DMS153 treated with DMSO at 0.1 percent for 48 hours (cell line): ENCODE data around the gene PTPN1.

Experiments
- DNase-seq: peaks from one replicate; lab custom pipeline; 2025; ENCODE audit not compliant: unreplicated experiment; lab: John Stamatoyannopoulos, UW

PTPN1 gene

DNA sequence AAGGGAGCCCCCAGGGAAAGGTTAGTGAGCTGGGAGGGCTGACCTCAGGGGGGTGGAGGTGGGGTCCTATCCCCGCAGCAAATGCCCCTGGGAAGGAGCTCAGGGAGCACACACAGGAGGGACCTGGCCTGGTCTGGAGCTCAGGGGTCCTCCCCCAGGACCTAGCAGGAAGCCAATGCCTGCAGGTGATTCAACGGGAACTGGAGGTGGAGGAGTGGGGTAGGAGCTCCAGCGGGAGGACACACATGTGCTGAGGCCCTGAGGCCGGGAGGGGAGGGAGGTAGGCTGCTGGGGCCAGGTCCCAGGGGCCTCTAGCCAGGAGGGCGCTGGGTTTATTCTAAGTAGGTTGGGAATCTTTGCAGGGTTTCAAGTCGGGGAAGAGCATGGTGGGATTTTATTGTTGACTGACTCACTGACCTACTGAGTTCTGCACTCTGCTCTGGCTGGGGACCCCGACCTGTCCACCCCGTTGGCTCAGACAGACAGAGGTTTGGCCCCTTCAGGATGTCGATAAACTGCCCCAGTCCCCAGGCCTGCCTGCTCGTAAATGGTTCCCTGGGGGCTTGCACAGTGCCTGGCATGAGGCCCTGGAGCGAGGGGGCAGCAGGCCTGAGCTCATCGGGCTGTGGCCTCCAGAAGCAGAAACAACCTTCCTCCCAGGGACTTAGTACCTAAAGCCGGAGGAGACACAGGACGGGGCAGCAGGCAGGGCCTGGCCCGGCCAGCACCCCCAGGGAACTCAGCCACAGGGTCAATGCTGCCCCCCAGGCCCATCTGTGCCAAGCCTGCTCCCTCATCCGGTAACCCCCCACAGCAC lies 118.9 kb downstream of the PTPN1 start:
- no peak for DNase-seq

DNA sequence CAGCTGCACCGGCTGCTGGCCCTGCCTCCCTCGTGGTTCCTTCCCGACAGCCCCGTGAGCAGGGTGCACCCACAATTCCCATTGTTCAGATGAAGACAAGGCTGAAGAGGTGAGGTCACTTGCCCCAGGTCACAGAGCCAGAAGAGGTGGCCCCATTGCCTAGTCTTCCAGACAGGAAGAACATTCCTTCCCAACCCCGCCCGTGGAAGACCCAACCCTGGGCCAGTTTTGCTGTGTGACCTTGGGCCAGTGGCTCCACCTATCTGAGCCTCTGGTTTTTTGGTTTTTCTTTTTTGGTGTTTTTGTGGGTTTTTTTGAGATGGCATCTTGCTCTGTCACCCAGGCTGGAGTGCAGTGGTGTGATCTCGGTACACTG lies 119.5 kb downstream of the PTPN1 start:
- DNase-seq, result no peak

DNA sequence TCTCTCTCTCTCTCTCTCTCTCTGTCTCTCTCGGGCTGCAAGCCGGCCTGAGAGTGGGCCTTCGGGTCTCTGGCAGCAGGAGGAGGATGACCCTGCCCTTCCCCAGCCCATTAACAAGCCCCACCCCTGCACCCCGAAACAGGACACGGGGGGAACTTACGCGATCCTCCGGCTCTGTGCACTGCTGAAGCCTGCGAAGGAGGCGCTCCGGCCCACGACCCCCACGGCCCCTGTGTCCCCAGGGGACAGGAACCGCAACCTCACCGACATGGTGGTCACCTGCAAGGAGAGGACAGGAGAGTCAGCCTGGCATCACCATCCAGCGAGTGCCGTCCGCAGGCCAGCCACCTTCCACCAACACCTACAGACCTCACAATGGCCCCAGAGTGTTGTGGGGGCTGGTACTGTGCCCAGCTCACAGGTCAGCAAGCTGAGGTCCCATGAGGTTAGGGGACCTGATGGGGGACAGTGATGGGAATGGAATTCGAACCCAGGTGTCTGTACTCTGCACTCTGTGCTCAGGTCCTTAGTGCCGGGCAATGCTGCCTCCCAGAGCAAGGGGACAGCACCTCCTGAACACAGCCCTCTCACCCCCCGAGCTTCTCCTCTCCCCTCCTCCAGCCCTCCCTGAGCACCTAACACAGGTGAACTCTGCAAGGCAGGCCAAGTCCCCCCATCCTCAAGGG lies 120.5 kb downstream of the PTPN1 start:
- DNase-seq, result no peak

DNA sequence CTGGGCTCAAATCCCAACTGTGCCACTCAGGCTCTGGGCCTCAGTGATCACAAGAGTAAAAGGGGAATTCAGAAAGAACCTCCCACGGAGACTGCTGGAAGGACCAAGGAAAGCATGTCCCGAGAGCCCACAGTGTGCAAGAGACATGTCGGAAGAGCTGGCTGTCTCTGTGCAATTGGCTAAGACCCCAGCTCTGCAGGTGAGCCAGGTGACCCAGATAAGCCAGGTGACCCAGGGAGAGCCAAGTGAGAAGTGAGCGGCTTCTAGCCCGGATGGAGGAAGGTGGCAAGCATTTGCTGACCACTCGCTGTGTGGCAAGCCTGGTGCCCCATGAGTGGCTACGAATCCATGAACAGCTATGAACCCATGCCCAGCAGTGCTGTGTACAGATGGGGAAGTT lies 122.1 kb downstream of the PTPN1 start:
- DNase-seq, result no peak

DNA sequence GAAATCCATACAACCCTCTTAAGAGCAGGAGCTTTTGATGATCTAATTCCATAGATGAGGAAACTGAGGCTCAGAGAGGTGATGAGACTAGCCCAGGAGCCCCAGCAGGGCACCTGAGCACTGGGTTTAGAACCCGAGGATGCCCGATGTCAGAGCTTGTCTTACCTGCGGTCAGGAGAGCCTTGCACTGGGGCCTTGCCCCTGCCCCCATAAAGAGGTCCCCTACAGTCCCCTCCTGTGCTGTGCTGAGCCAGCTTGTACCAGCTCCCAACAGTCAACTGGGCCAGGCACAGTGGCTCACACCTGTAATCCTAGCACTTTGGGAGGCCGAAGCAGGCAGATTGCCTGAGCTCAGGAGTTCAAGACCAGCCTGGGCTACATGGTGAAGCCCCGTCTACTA lies 122.5 kb downstream of the PTPN1 start:
- no peak for DNase-seq

DNA sequence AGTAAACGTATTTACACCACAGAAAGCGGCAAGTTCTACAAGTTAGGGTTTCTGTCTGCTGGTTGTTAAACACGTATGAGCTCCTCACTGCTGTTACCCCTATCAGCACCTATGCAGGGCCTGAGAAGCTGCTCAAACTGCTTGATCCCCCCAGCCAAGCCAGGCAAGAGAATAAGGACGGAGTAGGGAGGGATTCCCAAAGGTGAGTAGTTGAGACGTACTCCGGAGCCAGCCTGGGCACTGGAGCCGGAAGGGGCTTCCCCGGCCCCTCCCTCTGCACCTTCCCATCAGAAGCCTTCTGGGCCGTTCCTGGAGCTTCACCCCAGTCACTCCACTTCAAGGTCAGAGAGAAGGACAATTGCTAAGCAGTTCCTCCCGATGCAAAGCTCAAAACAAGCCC lies 123.2 kb downstream of the PTPN1 start:
- DNase-seq, result no peak

DNA sequence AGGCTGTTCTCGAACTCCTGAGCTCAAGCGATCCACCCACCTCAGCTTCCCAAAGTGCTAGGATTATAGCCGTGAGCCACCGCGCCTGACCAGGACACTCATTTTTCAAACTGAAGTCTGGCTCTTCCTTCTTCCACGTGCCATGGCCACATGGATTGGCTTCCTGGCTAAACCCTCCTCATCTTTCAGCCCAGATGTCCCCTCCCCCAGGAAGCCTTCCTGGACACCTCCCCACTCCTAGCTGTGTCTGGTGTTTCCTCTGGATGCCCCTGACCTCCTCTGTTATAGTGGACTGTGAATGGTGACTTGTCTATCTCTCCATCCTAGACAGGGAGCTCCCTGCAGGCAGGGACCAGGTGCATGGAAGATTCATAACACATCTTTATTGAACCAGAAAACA lies 124.0 kb downstream of the PTPN1 start:
- DNase-seq, result no peak
